Spleen (tissue), 11 donors: ENCODE data around the gene PKP2. TPM values are rescaled to one million over a fixed set of nuclear protein-coding genes. Genes with fewer than 3 reads are reported as not detected.

Experiments used
- DNase-seq: peaks from one replicate; pipeline ENCODE4 v3.0.0-alpha.2; 2020
- H3K27ac ChIP-seq, 8 donors: fragments of 200-600 bp; sonication (generic) in 7 of 8; 1 replicate in 4 of 8; 2 replicates in 4 of 8; pipeline versions ENCODE4 v1.5.0 to v1.8.0; 2016 to 2021; ENCODE audit warnings: inconsistent platforms in 4 of 8, mild to moderate bottlenecking in 4 of 8, moderate library complexity in 1 of 8
- H3K27me3 ChIP-seq, 7 donors: fragments of 200-600 bp; sonication (generic) in 6 of 7; replicated peaks in 1 of 7; 1 replicate in 4 of 7; 2 replicates in 3 of 7; pipeline versions ENCODE4 v1.5.0 to v1.8.0; 2016 to 2021; ENCODE audit warnings: inconsistent platforms in 3 of 7, mild to moderate bottlenecking in 1 of 7
- H3K36me3 ChIP-seq, 6 donors: fragments of 200-600 bp; sonication (generic) in 5 of 6; 1 replicate in 4 of 6; 2 replicates in 2 of 6; pipeline versions ENCODE4 v1.5.0 to v1.8.0; 2016 to 2021; ENCODE audit warnings: inconsistent platforms in 2 of 6
- H3K4me1 ChIP-seq, 6 donors: fragments of 200-600 bp; sonication (generic) in 5 of 6; 1 replicate in 3 of 6; 2 replicates in 3 of 6; pipeline versions ENCODE4 v1.5.0 to v1.8.0; 2016 to 2021; ENCODE audit warnings: inconsistent platforms in 3 of 6
- H3K4me3 ChIP-seq, 8 donors: fragments of 200-600 bp; sonication (generic) in 7 of 8; 1 replicate in 4 of 8; 2 replicates in 4 of 8; pipeline versions ENCODE4 v1.5.0 to v1.8.0; 2016 to 2021; ENCODE audit warnings: inconsistent platforms in 4 of 8, mild to moderate bottlenecking in 4 of 8, moderate library complexity in 2 of 8
- H3K9me3 ChIP-seq, 8 donors: fragments of 200-600 bp; sonication (generic) in 7 of 8; 1 replicate in 4 of 8; 2 replicates in 4 of 8; pipeline versions ENCODE4 v1.5.0 to v1.8.0; 2016 to 2021; ENCODE audit warnings: inconsistent platforms in 4 of 8
- CTCF ChIP-seq, 11 experiments: fragments of 200-600 bp in 7 of 11; fragments of 450-650 bp in 4 of 11; sonication (generic) in 4 of 11; IDR thresholded peaks in 8 of 11; conservative IDR thresholded peaks in 3 of 11; 1 replicate in 7 of 11; 2 replicates in 4 of 11; pipeline versions ENCODE4 v1.4.0 to v1.8.0; 2016 to 2021; ENCODE audit warnings: antibody characterized with exemption in 11 of 11, inconsistent platforms in 4 of 11, mild to moderate bottlenecking in 1 of 11
- POLR2A ChIP-seq, 3 donors: fragments of 450-650 bp; IDR thresholded peaks; one replicate each; pipeline ENCODE4 v1.5.1; 2017; ENCODE audit warnings: antibody characterized with exemption in 3 of 3, mild to moderate bottlenecking in 1 of 3
- POLR2AphosphoS5 ChIP-seq, 3 donors: sonication (generic); formaldehyde crosslinking; IDR thresholded peaks; one replicate each; pipeline ENCODE4 v1.5.1; 2017; ENCODE audit warnings: antibody characterized with exemption in 3 of 3
- WGBS, 5 donors: extraction: QIAGEN DNeasy Blood & Tissue Kit in 3 of 5; methylation state at CpG; one replicate each; pipeline versions ENCODE4 v1.1.5 to v1.1.7; 2013 to 2018; 5-methylcytosine and 5-hydroxymethylcytosine counted together
- intact Hi-C: fragments of 100-400 bp; cut with DNase I; formaldehyde crosslinking; loops from one replicate; pipeline ENCODE4 v1.15.0; 2023; ENCODE audit warnings: low total_unique reads
- polyA plus RNA-seq, 3 donors: library from polyadenylated mRNA; stranded (reverse); fragments of 200-250 nt; gene quantifications; one replicate each; pipeline ENCODE4 v1.2.1, GENCODE V29; 2013
- total RNA-seq, 7 donors: library from RNA; depleted of rRNA in 3 of 7; stranded (reverse); fragments of >200 nt in 3 of 7; fragmentation: NEBNext Ultra II Directional in 4 of 7; extraction: Animal tissue kit (Norgen Biotek cat#: 25700) in 4 of 7; gene quantifications; one replicate each; pipeline versions ENCODE4 v1.1.0 to v1.2.1, GENCODE V29; 2016 to 2021
- donor health status: healthy with polysubstance abuse.
- donor health status: DM: no; HTN: no; CAD: no; lungs with moderate emphysema.
- donor health status: DM: no; HTN: no; CAD: no.
- donor health status: Bipolar disorder and iron deficiency.
- donor health status: healthy.
- donor health status: DM: no; HTN: no; CAD: no.
- donor health status: DM: yes; HTN: yes; CAD: no.

Gene PKP2
- total and polyA plus RNA-seq, 10 donors = 1.5 to 10.8 (median 3.3) TPM

GRCh38 chr12:32926356-32926755, 29.8 kb upstream of the PKP2 start:
- WGBS, 5 donors = 58 to 70% (median 64%) methylated on average over 1 of the region's 1 CpG
- TF ChIP-seq CTCF (IDR thresholded peaks at IDR 0.05 in 8 of 11, conservative IDR thresholded peaks at IDR 0.05 in 3 of 11) = no peak
- no peak for TF ChIP-seq POLR2AphosphoS5 (IDR thresholded peaks at IDR 0.05)
- TF ChIP-seq POLR2A (IDR thresholded peaks at IDR 0.05) = no peak
- Histone ChIP-seq H3K27ac (no peak overlapping the region), H3K9me3 (no peaks in the 10 kb centered on the region), H3K4me1 (no peaks in the 10 kb centered on the region), H3K36me3 (no peaks in the 10 kb centered on the region), H3K27me3 (peaks cover 0 to 7% (median 0%) of the 10 kb centered on the region in 7 donors), H3K4me3 (no peak overlapping the region)
- intact Hi-C loops = no loop called here
- no peak for DNase-seq

DNA sequence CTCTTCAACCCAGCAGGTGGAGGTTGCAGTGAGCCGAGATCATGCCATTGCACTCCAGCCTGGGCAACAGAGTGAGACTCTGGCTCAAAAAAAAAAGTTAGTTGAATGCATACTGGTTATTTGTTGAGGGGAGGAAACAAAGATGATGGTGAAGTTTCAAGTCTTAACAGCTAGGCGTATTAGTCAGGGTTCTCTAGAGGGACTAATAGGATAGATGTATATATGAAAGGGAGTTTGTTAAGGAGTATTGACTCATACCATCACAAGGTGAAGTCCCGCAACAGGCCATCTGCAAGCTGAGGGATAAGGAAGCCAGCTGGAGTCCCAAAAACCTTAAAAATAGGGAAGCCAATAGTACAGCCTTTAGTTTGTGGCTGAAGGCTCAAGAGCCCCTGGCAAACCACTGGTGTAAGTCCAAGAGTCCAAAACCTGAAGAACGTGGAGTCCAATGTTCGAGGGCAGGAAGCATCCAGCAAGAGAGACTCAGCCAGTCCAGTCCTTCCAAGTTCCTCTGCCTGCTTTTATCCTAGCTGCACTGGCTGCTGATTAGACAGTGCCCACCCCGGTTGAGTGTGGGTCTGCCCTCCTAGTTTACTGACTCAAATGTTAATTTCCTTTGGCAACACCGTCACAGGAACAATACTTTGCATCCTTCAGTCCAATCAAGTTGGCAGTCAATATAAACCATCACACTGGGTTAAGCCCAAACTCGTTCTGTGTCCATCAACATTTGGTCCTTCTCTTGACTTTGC, 26.1 kb upstream of the PKP2 start:
- WGBS, 5 donors = 79 to 83% (median 83%) methylated on average over 8 of the region's 8 CpGs
- no peak for DNase-seq
- no peak overlapping the region for H3K4me3 ChIP-seq
- H3K27me3 ChIP-seq = peaks cover 0 to 3% (median 0%) of the 10 kb centered on the region in 7 donors
- no peak overlapping the region for H3K27ac ChIP-seq
- H3K9me3 ChIP-seq = no peaks in the 10 kb centered on the region
- TF ChIP-seq POLR2AphosphoS5 (IDR thresholded peaks at IDR 0.05) (no peak), CTCF (IDR thresholded peaks at IDR 0.05 in 8 of 11, conservative IDR thresholded peaks at IDR 0.05 in 3 of 11) (no peak), POLR2A (IDR thresholded peaks at IDR 0.05) (no peak)
- intact Hi-C loops = no loop called here
- peaks cover 0 to 5% (median 0%) of the 10 kb centered on the region in 6 donors for H3K4me1 ChIP-seq
- H3K36me3 ChIP-seq = no peaks in the 10 kb centered on the region

GRCh38 chr12:32921397-32921796, 24.8 kb upstream of the PKP2 start:
- H3K9me3 ChIP-seq = no peaks in the 10 kb centered on the region
- 39 to 84% (median 59%) methylated on average over 2 of the region's 2 CpGs for WGBS, 5 donors
- H3K27ac ChIP-seq = no peak overlapping the region
- intact Hi-C loops = no loop called here
- no peak for TF ChIP-seq POLR2A (IDR thresholded peaks at IDR 0.05)
- TF ChIP-seq POLR2AphosphoS5 (IDR thresholded peaks at IDR 0.05) = no peak
- no peak for TF ChIP-seq CTCF (IDR thresholded peaks at IDR 0.05 in 8 of 11, conservative IDR thresholded peaks at IDR 0.05 in 3 of 11)
- DNase-seq = no peak
- no peak overlapping the region for H3K4me3 ChIP-seq
- peaks cover 0 to 5% (median 0%) of the 10 kb centered on the region in 6 donors for H3K4me1 ChIP-seq
- no peaks in the 10 kb centered on the region for H3K36me3 ChIP-seq
- no peaks in the 10 kb centered on the region for H3K27me3 ChIP-seq

DNA sequence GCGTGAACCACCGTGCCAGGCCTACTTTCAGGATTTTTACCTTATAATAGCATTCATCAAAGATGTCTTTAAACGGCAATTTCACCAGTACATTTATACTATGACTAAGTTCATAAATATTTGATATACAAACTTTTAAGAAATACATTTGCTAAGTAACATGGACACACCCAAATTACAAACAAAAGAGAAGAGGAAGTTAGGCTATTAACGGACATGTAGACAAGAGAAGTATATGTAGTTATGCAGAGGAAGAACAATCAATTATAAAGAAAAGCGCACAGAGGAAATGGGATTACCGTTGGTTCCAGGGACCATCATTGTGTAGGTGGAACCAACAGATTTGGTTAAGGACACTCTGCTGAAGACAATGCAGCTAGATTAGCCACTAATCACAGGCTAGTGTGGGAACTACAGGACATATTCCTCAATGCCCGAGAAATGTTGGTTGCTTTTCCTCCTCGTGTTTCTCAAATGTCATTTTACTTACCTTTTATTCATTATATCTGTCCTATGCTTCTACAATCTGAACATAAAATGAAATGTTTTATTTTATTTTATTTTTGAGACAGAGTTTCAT, 24.0 kb upstream of the PKP2 start:
- DNase-seq = no peak
- no peak overlapping the region for H3K27ac ChIP-seq
- H3K36me3 ChIP-seq = no peaks in the 10 kb centered on the region
- intact Hi-C loops = no loop called here
- H3K27me3 ChIP-seq = no peaks in the 10 kb centered on the region
- H3K4me3 ChIP-seq = no peak overlapping the region
- no peak for TF ChIP-seq POLR2AphosphoS5 (IDR thresholded peaks at IDR 0.05)
- TF ChIP-seq POLR2A (IDR thresholded peaks at IDR 0.05) = no peak
- no peak for TF ChIP-seq CTCF (IDR thresholded peaks at IDR 0.05 in 8 of 11, conservative IDR thresholded peaks at IDR 0.05 in 3 of 11)
- H3K9me3 ChIP-seq = no peaks in the 10 kb centered on the region
- peaks cover 0 to 5% (median 0%) of the 10 kb centered on the region in 6 donors for H3K4me1 ChIP-seq
- 56 to 68% (median 64%) methylated on average over 8 of the region's 8 CpGs for WGBS, 5 donors
